Liver (tissue), 9 donors: Measurements from ENCODE around the gene MND1. TPM values are rescaled to one million over a fixed set of nuclear protein-coding genes. Genes with fewer than 3 reads are reported as not detected.

Experiments
- DNase-seq: peaks from one replicate; pipeline ENCODE4 v3.0.0-alpha.2; 2017; ENCODE audit warnings: low spot score
- H3K27ac ChIP-seq, 2 donors: one replicate each; pipeline ENCODE4 v1.7.0; 2013; ENCODE audit warnings: inconsistent platforms in 2 of 2, low read length in 2 of 2, control low read depth in 1 of 2, low read depth in 1 of 2, mild to moderate bottlenecking in 1 of 2
- H3K27me3 ChIP-seq, 4 donors: one replicate each; pipeline versions ENCODE4 v1.6.1 to v1.7.0; 2013; ENCODE audit warnings: low read length in 3 of 4, inconsistent platforms in 1 of 4, mild to moderate bottlenecking in 1 of 4, moderate library complexity in 1 of 4; ENCODE audit not compliant: control insufficient read depth in 4 of 4, insufficient read depth in 4 of 4
- H3K36me3 ChIP-seq, 4 donors: one replicate each; pipeline versions ENCODE4 v1.6.1 to v1.7.0; 2013; ENCODE audit warnings: low read length in 3 of 4, mild to moderate bottlenecking in 3 of 4, low read depth in 1 of 4, moderate library complexity in 1 of 4; ENCODE audit not compliant: control insufficient read depth in 4 of 4, insufficient read depth in 3 of 4
- H3K4me1 ChIP-seq, 4 donors: one replicate each; pipeline versions ENCODE4 v1.6.1 to v1.7.0; 2013; ENCODE audit warnings: low read length in 3 of 4, mild to moderate bottlenecking in 3 of 4, moderate library complexity in 1 of 4; ENCODE audit not compliant: control insufficient read depth in 4 of 4, insufficient read depth in 4 of 4
- H3K4me3 ChIP-seq, 3 donors: one replicate each; pipeline versions ENCODE4 v1.6.1 to v1.7.0; 2013; ENCODE audit warnings: low read length in 3 of 3, control low read depth in 1 of 3, low read depth in 1 of 3, mild to moderate bottlenecking in 1 of 3
- H3K9ac ChIP-seq, 2 donors: one replicate each; pipeline ENCODE4 v1.7.0; 2013; ENCODE audit warnings: low read length in 2 of 2, mild to moderate bottlenecking in 2 of 2, moderate library complexity in 2 of 2, control low read depth in 1 of 2, low read depth in 1 of 2
- H3K9me3 ChIP-seq, 4 donors: one replicate each; pipeline versions ENCODE4 v1.6.1 to v1.7.0; 2013; ENCODE audit warnings: low read length in 3 of 4; ENCODE audit not compliant: control insufficient read depth in 4 of 4
- ATF3 ChIP-seq: IDR thresholded peaks from 2 replicates; pipeline ENCODE4 v1.6.1; 2016; ENCODE audit warnings: antibody characterized with exemption
- CTCF ChIP-seq: fragments of 150-350 bp; IDR thresholded peaks from 2 replicates; pipeline ENCODE4 v1.5.1; 2017; ENCODE audit warnings: improper control_type of control experiment, low read depth, low read length; ENCODE audit not compliant: missing input control
- FOXA1 ChIP-seq: IDR thresholded peaks from 2 replicates; pipeline ENCODE4 v1.6.1; 2016; ENCODE audit warnings: antibody characterized with exemption
- GABPA ChIP-seq, 2 donors: IDR thresholded peaks in 1 of 2; conservative IDR thresholded peaks in 1 of 2; 2 replicates each; pipeline ENCODE4 v1.6.1; 2016; ENCODE audit warnings: antibody characterized with exemption in 2 of 2, mild to moderate bottlenecking in 1 of 2, moderate library complexity in 1 of 2
- HNF4A ChIP-seq, 2 donors: conservative IDR thresholded peaks; 2 replicates each; pipeline ENCODE4 v1.6.1; 2016; ENCODE audit warnings: antibody characterized with exemption in 2 of 2, mild to moderate bottlenecking in 2 of 2
- JUND ChIP-seq, 2 donors: IDR thresholded peaks; 2 replicates each; pipeline ENCODE4 v1.6.1; 2016; ENCODE audit warnings: antibody characterized with exemption in 2 of 2
- NR2F2 ChIP-seq: IDR thresholded peaks from 2 replicates; pipeline ENCODE4 v1.6.1; 2016; ENCODE audit warnings: antibody characterized with exemption
- RAD21 ChIP-seq, 2 donors: IDR thresholded peaks; 2 replicates each; pipeline ENCODE4 v1.6.1; 2016; ENCODE audit warnings: antibody characterized with exemption in 2 of 2, mild to moderate bottlenecking in 2 of 2
- REST ChIP-seq: IDR thresholded peaks from 2 replicates; pipeline ENCODE4 v1.6.1; 2016; ENCODE audit warnings: antibody characterized with exemption, mild to moderate bottlenecking
- SP1 ChIP-seq: IDR thresholded peaks from 2 replicates; pipeline ENCODE4 v1.6.1; 2018; ENCODE audit warnings: antibody characterized with exemption, mild to moderate bottlenecking
- TAF1 ChIP-seq: conservative IDR thresholded peaks from 2 replicates; pipeline ENCODE4 v1.6.1; 2016; ENCODE audit warnings: antibody characterized with exemption, mild to moderate bottlenecking
- YY1 ChIP-seq: IDR thresholded peaks from 2 replicates; pipeline ENCODE4 v1.6.1; 2016; ENCODE audit warnings: antibody characterized with exemption, mild to moderate bottlenecking
- ZBTB33 ChIP-seq: IDR thresholded peaks from 2 replicates; pipeline ENCODE4 v1.6.1; 2016; ENCODE audit warnings: antibody characterized with exemption
- WGBS: extraction: QIAGEN DNeasy Blood & Tissue Kit; methylation state at CpG from one replicate; pipeline ENCODE4 v1.1.7; 2013; 5-methylcytosine and 5-hydroxymethylcytosine counted together
- polyA plus RNA-seq, 2 donors: library from polyadenylated mRNA; stranded (reverse) in 1 of 2; unstranded in 1 of 2; fragments of 200-250 nt in 1 of 2; fragments of >200 nt in 1 of 2; fragmentation: Nextera tagmentation in 1 of 2; extraction: Ambion mirVana in 1 of 2; gene quantifications; one replicate each; pipeline versions ENCODE4 v1.2.1 to v1.2.3, GENCODE V29; 2013 to 2015
- total RNA-seq, 2 donors: library from RNA; depleted of rRNA; stranded (reverse); fragments of >200 nt; gene quantifications; one replicate each; pipeline ENCODE4 v1.2.3, GENCODE V29; 2014
- donor health status: healthy.
- donor health status: healthy.
- donor health status: healthy.
- donor health status: healthy.
- donor health status: healthy.

Gene MND1
- total and polyA plus RNA-seq, 4 donors, result 0.17 to 2.5 (median 0.42) TPM

- no peaks in the 10 kb centered on the region for H3K9me3 ChIP-seq
- no peak overlapping the region for H3K9ac ChIP-seq
- no peak for TF ChIP-seq TAF1
- no peak for TF ChIP-seq GABPA (IDR thresholded peaks at IDR 0.05 in 1 of 2, conservative IDR thresholded peaks at IDR 0.05 in 1 of 2)
- no peak for TF ChIP-seq CTCF
- TF ChIP-seq REST, result no peak
- no peak for TF ChIP-seq HNF4A (conservative IDR thresholded peaks at IDR 0.05)
- TF ChIP-seq RAD21 (IDR thresholded peaks at IDR 0.05), result no peak
- no peak for TF ChIP-seq FOXA1
- no peak for TF ChIP-seq ZBTB33
- no peak for TF ChIP-seq NR2F2
- no peak overlapping the region for H3K27ac ChIP-seq
- no peaks in the 10 kb centered on the region for H3K36me3 ChIP-seq
- no peaks in the 10 kb centered on the region for H3K4me1 ChIP-seq
- no peak overlapping the region for H3K4me3 ChIP-seq
- DNase-seq, result no peak
- H3K27me3 ChIP-seq, result no peaks in the 10 kb centered on the region
- WGBS, result 96% methylated on average over 1 of the region's 1 CpG
Measured at GRCh38 chr4:153394945-153395344, 50.5 kb downstream of the MND1 start.

- H3K36me3 ChIP-seq, result no peaks in the 10 kb centered on the region
- H3K4me1 ChIP-seq, result no peaks in the 10 kb centered on the region
- H3K9me3 ChIP-seq, result no peaks in the 10 kb centered on the region
- no peaks in the 10 kb centered on the region for H3K27me3 ChIP-seq
- DNase-seq, result no peak
- no peak overlapping the region for H3K9ac ChIP-seq
- H3K4me3 ChIP-seq, result no peak overlapping the region
- no peak overlapping the region for H3K27ac ChIP-seq
- WGBS, result 98% methylated on average over 3 of the region's 3 CpGs
- no peak for TF ChIP-seq ATF3
- TF ChIP-seq JUND (IDR thresholded peaks at IDR 0.05), result no peak
- TF ChIP-seq HNF4A (conservative IDR thresholded peaks at IDR 0.05), result no peak
- TF ChIP-seq CTCF, result no peak
- TF ChIP-seq YY1, result no peak
- no peak for TF ChIP-seq SP1
- TF ChIP-seq RAD21 (IDR thresholded peaks at IDR 0.05), result no peak
Measured at GRCh38 chr4:153398713-153399112, 54.2 kb downstream of the MND1 start.
